Measurements from ENCODE around the gene TPT1.
"Not testable (repeated sequence)": the region's sequence is repeated elsewhere in the genome, so short reads cannot be mapped to it uniquely, and the experiment has no call there.

The TPT1 gene

GRCh38 chr13:45367358-45367757, 26.4 kb upstream of the TPT1 start:
- Histone ChIP-seq H3K9me3 (ENCODE audit: control insufficient read depth, insufficient read depth, low read length) (no peaks in the 10 kb centered on the region), H3K27me3 (ENCODE audit: control insufficient read depth, insufficient read depth, low read length) (no peaks in the 10 kb centered on the region), H3K27ac (ENCODE audit: low read depth, low read length) (peak overlapping the region; percentile 35), H3K4me3 (ENCODE audit: low read depth, low read length) (no peak overlapping the region), H3K9ac (ENCODE audit: low read depth, low read length) (no peak overlapping the region; the same call in 1 of the 2 replicates), H3K4me1 (ENCODE audit: control insufficient read depth, insufficient read depth, low read length) (peaks cover 6% of the 10 kb centered on the region; the same call in 1 of the 2 replicates), H3K36me3 (ENCODE audit: control insufficient read depth, insufficient read depth, low read length) (no peaks in the 10 kb centered on the region)

- no peaks in the 10 kb centered on the region for H3K9me3 ChIP-seq (ENCODE audit: control insufficient read depth, insufficient read depth, low read length)
- no peaks in the 10 kb centered on the region for H3K27me3 ChIP-seq (ENCODE audit: control insufficient read depth, insufficient read depth, low read length)
- H3K4me3 ChIP-seq (ENCODE audit: low read depth, low read length) = no peak overlapping the region
- H3K27ac ChIP-seq (ENCODE audit: low read depth, low read length) = no peak overlapping the region
- 0 out of 2 replicates have a peak, but pooled peaks cover under 1% of the 10 kb centered on the region for H3K36me3 ChIP-seq (ENCODE audit: control insufficient read depth, insufficient read depth, low read length)
- H3K9ac ChIP-seq (ENCODE audit: low read depth, low read length) = no peak overlapping the region
- H3K4me1 ChIP-seq (ENCODE audit: control insufficient read depth, insufficient read depth, low read length) = peaks cover 5% of the 10 kb centered on the region; the same call in 1 of the 2 replicates
These were observed 24.5 kb upstream of the TPT1 start for GRCh38 chr13:45365558-45365885.

- Histone ChIP-seq H3K4me1 (ENCODE audit: control insufficient read depth, insufficient read depth, low read length) (peaks cover 5% of the 10 kb centered on the region; the same call in 1 of the 2 replicates), H3K9ac (ENCODE audit: low read depth, low read length) (no peak overlapping the region), H3K27ac (ENCODE audit: low read depth, low read length) (peak overlapping the region; percentile 26), H3K27me3 (ENCODE audit: control insufficient read depth, insufficient read depth, low read length) (no peaks in the 10 kb centered on the region), H3K4me3 (ENCODE audit: low read depth, low read length) (no peak overlapping the region), H3K9me3 (ENCODE audit: control insufficient read depth, insufficient read depth, low read length) (no peaks in the 10 kb centered on the region), H3K36me3 (ENCODE audit: control insufficient read depth, insufficient read depth, low read length) (0 out of 2 replicates have a peak, but pooled peaks cover 4% of the 10 kb centered on the region)
These were observed 24.0 kb upstream of the TPT1 start for GRCh38 chr13:45364876-45365557.

GRCh38 chr13:45362939-45363338, 22.0 kb upstream of the TPT1 start:
- H3K27ac ChIP-seq (ENCODE audit: low read depth, low read length) = no peak overlapping the region
- no peaks in the 10 kb centered on the region for H3K27me3 ChIP-seq (ENCODE audit: control insufficient read depth, insufficient read depth, low read length)
- no peak overlapping the region for H3K4me3 ChIP-seq (ENCODE audit: low read depth, low read length)
- H3K9ac ChIP-seq (ENCODE audit: low read depth, low read length) = no peak overlapping the region
- peaks cover 8% of the 10 kb centered on the region for H3K36me3 ChIP-seq (ENCODE audit: control insufficient read depth, insufficient read depth, low read length)
- H3K9me3 ChIP-seq (ENCODE audit: control insufficient read depth, insufficient read depth, low read length) = no peaks in the 10 kb centered on the region
- H3K4me1 ChIP-seq (ENCODE audit: control insufficient read depth, insufficient read depth, low read length) = peaks cover 5% of the 10 kb centered on the region; the same call in 1 of the 2 replicates

GRCh38 chr13:45361596-45362206, 20.7 kb upstream of the TPT1 start:
- peaks cover 13% of the 10 kb centered on the region for H3K36me3 ChIP-seq (ENCODE audit: control insufficient read depth, insufficient read depth, low read length)
- H3K4me3 ChIP-seq (ENCODE audit: low read depth, low read length) = no peak overlapping the region
- peaks cover 5% of the 10 kb centered on the region; the same call in 1 of the 2 replicates for H3K4me1 ChIP-seq (ENCODE audit: control insufficient read depth, insufficient read depth, low read length)
- no peaks in the 10 kb centered on the region for H3K27me3 ChIP-seq (ENCODE audit: control insufficient read depth, insufficient read depth, low read length)
- no peaks in the 10 kb centered on the region for H3K9me3 ChIP-seq (ENCODE audit: control insufficient read depth, insufficient read depth, low read length)
- no peak overlapping the region for H3K27ac ChIP-seq (ENCODE audit: low read depth, low read length)
- no peak overlapping the region for H3K9ac ChIP-seq (ENCODE audit: low read depth, low read length)

GRCh38 chr13:45356966-45357672, 16.1 kb upstream of the TPT1 start:
- Histone ChIP-seq H3K27ac (ENCODE audit: low read depth, low read length) (no peak overlapping the region), H3K36me3 (ENCODE audit: control insufficient read depth, insufficient read depth, low read length) (peaks cover 27% of the 10 kb centered on the region), H3K9ac (ENCODE audit: low read depth, low read length) (no peak overlapping the region), H3K9me3 (ENCODE audit: control insufficient read depth, insufficient read depth, low read length) (no peaks in the 10 kb centered on the region), H3K4me3 (ENCODE audit: low read depth, low read length) (no peak overlapping the region), H3K4me1 (ENCODE audit: control insufficient read depth, insufficient read depth, low read length) (no peaks in the 10 kb centered on the region), H3K27me3 (ENCODE audit: control insufficient read depth, insufficient read depth, low read length) (no peaks in the 10 kb centered on the region)

- no peak overlapping the region for H3K9ac ChIP-seq (ENCODE audit: low read depth, low read length)
- no peak overlapping the region for H3K27ac ChIP-seq (ENCODE audit: low read depth, low read length)
- H3K4me3 ChIP-seq (ENCODE audit: low read depth, low read length) = no peak overlapping the region
- H3K4me1 ChIP-seq (ENCODE audit: control insufficient read depth, insufficient read depth, low read length) = no peaks in the 10 kb centered on the region
- H3K9me3 ChIP-seq (ENCODE audit: control insufficient read depth, insufficient read depth, low read length) = no peaks in the 10 kb centered on the region
- no peaks in the 10 kb centered on the region for H3K27me3 ChIP-seq (ENCODE audit: control insufficient read depth, insufficient read depth, low read length)
- peaks cover 43% of the 10 kb centered on the region for H3K36me3 ChIP-seq (ENCODE audit: control insufficient read depth, insufficient read depth, low read length)
These were observed 12.9 kb upstream of the TPT1 start for GRCh38 chr13:45353895-45354294.

- Histone ChIP-seq H3K4me1 (ENCODE audit: control insufficient read depth, insufficient read depth, low read length) (no peaks in the 10 kb centered on the region), H3K36me3 (ENCODE audit: control insufficient read depth, insufficient read depth, low read length) (peaks cover 54% of the 10 kb centered on the region), H3K9me3 (ENCODE audit: control insufficient read depth, insufficient read depth, low read length) (no peaks in the 10 kb centered on the region), H3K27ac (ENCODE audit: low read depth, low read length) (no peak overlapping the region), H3K4me3 (ENCODE audit: low read depth, low read length) (no peak overlapping the region), H3K9ac (ENCODE audit: low read depth, low read length) (no peak overlapping the region), H3K27me3 (ENCODE audit: control insufficient read depth, insufficient read depth, low read length) (no peaks in the 10 kb centered on the region)
These were observed 11.0 kb upstream of the TPT1 start for GRCh38 chr13:45352031-45352430.

GRCh38 chr13:45350152-45350551, 9.2 kb upstream of the TPT1 start:
- H3K4me3 ChIP-seq (ENCODE audit: low read depth, low read length) = no peak overlapping the region
- no peak overlapping the region for H3K9ac ChIP-seq (ENCODE audit: low read depth, low read length)
- peaks cover 46% of the 10 kb centered on the region for H3K36me3 ChIP-seq (ENCODE audit: control insufficient read depth, insufficient read depth, low read length)
- H3K9me3 ChIP-seq (ENCODE audit: control insufficient read depth, insufficient read depth, low read length) = no peaks in the 10 kb centered on the region
- H3K27me3 ChIP-seq (ENCODE audit: control insufficient read depth, insufficient read depth, low read length) = no peaks in the 10 kb centered on the region
- no peaks in the 10 kb centered on the region for H3K4me1 ChIP-seq (ENCODE audit: control insufficient read depth, insufficient read depth, low read length)
- no peak overlapping the region for H3K27ac ChIP-seq (ENCODE audit: low read depth, low read length)

- Histone ChIP-seq H3K4me3 (ENCODE audit: low read depth, low read length) (no peak overlapping the region), H3K9ac (ENCODE audit: low read depth, low read length) (no peak overlapping the region), H3K36me3 (ENCODE audit: control insufficient read depth, insufficient read depth, low read length) (peaks cover 50% of the 10 kb centered on the region), H3K27me3 (ENCODE audit: control insufficient read depth, insufficient read depth, low read length) (no peaks in the 10 kb centered on the region), H3K27ac (ENCODE audit: low read depth, low read length) (no peak overlapping the region), H3K9me3 (ENCODE audit: control insufficient read depth, insufficient read depth, low read length) (no peaks in the 10 kb centered on the region), H3K4me1 (ENCODE audit: control insufficient read depth, insufficient read depth, low read length) (no peaks in the 10 kb centered on the region)
These were observed 8.5 kb upstream of the TPT1 start for GRCh38 chr13:45349438-45349837.

- H3K27ac ChIP-seq (ENCODE audit: low read depth, low read length); H3K4me1 ChIP-seq (ENCODE audit: control insufficient read depth, insufficient read depth, low read length); H3K9me3 ChIP-seq (ENCODE audit: control insufficient read depth, insufficient read depth, low read length); H3K4me3 ChIP-seq (ENCODE audit: low read depth, low read length); H3K27me3 ChIP-seq (ENCODE audit: control insufficient read depth, insufficient read depth, low read length); H3K9ac ChIP-seq (ENCODE audit: low read depth, low read length): not testable (repeated sequence)
- peaks cover 37% of the 10 kb centered on the region for H3K36me3 ChIP-seq (ENCODE audit: control insufficient read depth, insufficient read depth, low read length)
These were observed 3.1 kb upstream of the TPT1 start for GRCh38 chr13:45344064-45344463.

All from HUES48 (cell line).